ENCODE results near the gene TAF15.
A peak's percentile ranks its signal among the peaks of the same experiment; 100 is the strongest.

The TAF15 gene

DNA sequence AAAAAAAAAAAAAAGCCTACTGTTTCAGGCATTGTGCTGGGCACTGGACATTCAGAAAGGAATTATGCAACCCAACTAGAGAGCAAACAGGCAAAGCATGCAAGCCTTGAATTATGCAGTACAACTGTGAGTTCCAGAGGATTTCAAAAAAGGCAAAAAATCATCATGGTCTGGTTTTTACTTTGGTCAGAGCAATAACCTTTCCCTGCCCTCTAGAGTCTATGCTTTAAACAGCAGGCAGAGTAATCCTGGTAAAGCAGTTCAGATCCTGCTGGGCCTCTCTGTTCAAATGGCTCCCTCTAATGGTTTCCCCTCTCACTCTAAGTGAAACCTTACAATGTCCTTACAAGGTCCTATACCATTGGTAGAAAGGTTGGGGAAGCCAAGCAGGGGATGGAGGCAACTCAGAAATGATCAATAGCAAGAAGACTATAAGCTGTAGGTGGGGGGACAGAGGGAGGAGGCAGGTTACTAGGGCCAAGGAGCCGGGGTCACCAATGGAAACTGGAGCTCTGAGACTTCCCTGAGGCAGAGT lies 4.6 kb upstream of the TAF15 start:
- Histone ChIP-seq H3K36me3 (replicated peaks in 1 of 2; ENCODE audit: control insufficient read depth in 2 of 2, insufficient read depth in 2 of 2, low read length in 2 of 2) (no peaks in the 10 kb centered on the region), H3K4ac (ENCODE audit: low read length) (no peak overlapping the region), H3K27me3 (ENCODE audit: control insufficient read depth in 3 of 3, insufficient read depth in 3 of 3, low read depth in 1 of 3, low read length in 3 of 3) (peaks cover 0 to 13% (median 0%) of the 10 kb centered on the region in 3 experiments), H3K27ac (replicated peaks; ENCODE audit: low read length) (no peak overlapping the region), H3K23ac (ENCODE audit: low read depth, low read length, poor library complexity) (no peak overlapping the region), H2AFZ (ENCODE audit: low read length) (peak overlapping the region; percentile 46), H3K4me3 (ENCODE audit: low read length in 2 of 2) (no peak overlapping the region), H3K4me1 (ENCODE audit: control insufficient read depth in 2 of 2, insufficient read depth in 1 of 2, low read depth in 1 of 2, low read length in 2 of 2) (peaks cover 3 to 10% of the 10 kb centered on the region in 2 donors), H3K4me2 (ENCODE audit: insufficient read depth, low read length, poor library complexity, severe bottlenecking) (no peak overlapping the region), H4K91ac (ENCODE audit: low read depth, low read length, poor library complexity) (no peak overlapping the region), H3K9me3 (replicated peaks in 1 of 2; ENCODE audit: control insufficient read depth in 2 of 2, insufficient read depth in 1 of 2, low read depth in 1 of 2, low read length in 2 of 2) (no peaks in the 10 kb centered on the region), H2BK15ac (ENCODE audit: low read length) (no peak overlapping the region), H3K18ac (ENCODE audit: low read length) (no peak overlapping the region), H2BK12ac (ENCODE audit: low read length) (no peak overlapping the region), H2AK5ac (ENCODE audit: low read depth, low read length) (no peak overlapping the region), H3K14ac (ENCODE audit: low read length) (no peak overlapping the region), H2BK120ac (ENCODE audit: low read depth, low read length) (no peak overlapping the region), H4K8ac (ENCODE audit: low read depth, low read length) (no peak overlapping the region), H3K79me1 (ENCODE audit: low read depth, low read length) (no peaks in the 10 kb centered on the region), H2BK5ac (ENCODE audit: low read length) (no peak overlapping the region), H3K9ac (ENCODE audit: low read depth, low read length, poor library complexity) (no peak overlapping the region)
- peak; percentile 48 for DNase-seq (ENCODE audit: low spot score)
- no CpG with 5 or more reads among the region's 1 CpG for WGBS, 2 donors (ENCODE audit: extremely low coverage in 2 of 2, insufficient read length in 2 of 2, insufficient replicate concordance in 1 of 2)

DNA sequence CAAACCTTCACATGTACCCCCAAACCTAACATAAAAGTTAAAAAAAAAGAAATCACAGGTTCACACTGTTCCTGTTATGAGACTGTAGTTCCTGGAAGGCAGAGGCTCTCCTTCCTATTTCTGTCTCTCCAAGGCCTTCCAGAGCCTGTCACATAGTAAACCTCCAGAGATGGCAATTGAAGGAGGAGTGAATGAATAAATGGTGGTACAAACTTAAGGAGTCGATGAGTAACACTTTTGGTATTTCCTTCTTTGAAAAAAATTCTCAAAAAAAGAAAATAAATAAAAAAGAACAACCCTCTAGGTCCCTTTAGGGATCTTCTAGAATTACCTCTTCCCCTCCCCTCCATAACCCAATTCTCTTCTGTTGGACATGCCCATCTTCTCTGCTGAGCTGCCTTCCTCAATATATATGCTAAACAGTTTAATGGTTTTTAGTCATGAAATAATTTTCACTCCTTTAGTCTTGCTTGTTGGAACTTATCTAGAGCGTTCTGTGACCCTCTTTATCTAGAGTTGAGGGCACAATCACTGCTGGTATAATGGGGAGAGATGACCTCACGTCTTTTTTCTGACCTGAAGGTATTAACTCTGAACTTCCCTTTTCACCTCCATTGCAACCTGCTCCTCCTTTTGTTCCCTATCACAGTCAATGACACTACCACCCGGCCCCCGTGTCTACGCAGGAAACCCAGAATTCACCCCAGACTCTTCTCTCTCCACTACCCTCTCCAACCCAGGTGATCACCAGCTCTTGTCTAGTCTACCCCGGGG lies 1.7 kb upstream of the TAF15 start:
- Histone ChIP-seq H3K27ac (replicated peaks; ENCODE audit: low read length) (no peak overlapping the region), H4K91ac (ENCODE audit: low read depth, low read length, poor library complexity) (no peak overlapping the region), H2AFZ (ENCODE audit: low read length) (no peak overlapping the region), H3K14ac (ENCODE audit: low read length) (no peak overlapping the region), H2BK15ac (ENCODE audit: low read length) (no peak overlapping the region), H3K4me2 (ENCODE audit: insufficient read depth, low read length, poor library complexity, severe bottlenecking) (no peak overlapping the region), H2BK5ac (ENCODE audit: low read length) (no peak overlapping the region), H4K8ac (ENCODE audit: low read depth, low read length) (no peak overlapping the region), H3K4me1 (ENCODE audit: control insufficient read depth in 2 of 2, insufficient read depth in 1 of 2, low read depth in 1 of 2, low read length in 2 of 2) (peaks cover 3 to 17% of the 10 kb centered on the region in 2 donors), H3K9me3 (replicated peaks in 1 of 2; ENCODE audit: control insufficient read depth in 2 of 2, insufficient read depth in 1 of 2, low read depth in 1 of 2, low read length in 2 of 2) (no peaks in the 10 kb centered on the region), H3K4me3 (ENCODE audit: low read length in 2 of 2) (no peak overlapping the region), H2AK5ac (ENCODE audit: low read depth, low read length) (no peak overlapping the region), H3K4ac (ENCODE audit: low read length) (no peak overlapping the region), H3K9ac (ENCODE audit: low read depth, low read length, poor library complexity) (no peak overlapping the region), H2BK120ac (ENCODE audit: low read depth, low read length) (no peak overlapping the region), H3K23ac (ENCODE audit: low read depth, low read length, poor library complexity) (no peak overlapping the region), H3K27me3 (ENCODE audit: control insufficient read depth in 3 of 3, insufficient read depth in 3 of 3, low read depth in 1 of 3, low read length in 3 of 3) (no peaks in the 10 kb centered on the region), H3K79me1 (ENCODE audit: low read depth, low read length) (no peaks in the 10 kb centered on the region), H3K18ac (ENCODE audit: low read length) (no peak overlapping the region), H3K36me3 (replicated peaks in 1 of 2; ENCODE audit: control insufficient read depth in 2 of 2, insufficient read depth in 2 of 2, low read length in 2 of 2) (peaks cover 0 to 25% of the 10 kb centered on the region in 2 donors), H2BK12ac (ENCODE audit: low read length) (no peak overlapping the region)
- no CpG with 5 or more reads among the region's 7 CpGs for WGBS, 2 donors (ENCODE audit: extremely low coverage in 2 of 2, insufficient read length in 2 of 2, insufficient replicate concordance in 1 of 2)
- no peak for DNase-seq (ENCODE audit: low spot score)

DNA sequence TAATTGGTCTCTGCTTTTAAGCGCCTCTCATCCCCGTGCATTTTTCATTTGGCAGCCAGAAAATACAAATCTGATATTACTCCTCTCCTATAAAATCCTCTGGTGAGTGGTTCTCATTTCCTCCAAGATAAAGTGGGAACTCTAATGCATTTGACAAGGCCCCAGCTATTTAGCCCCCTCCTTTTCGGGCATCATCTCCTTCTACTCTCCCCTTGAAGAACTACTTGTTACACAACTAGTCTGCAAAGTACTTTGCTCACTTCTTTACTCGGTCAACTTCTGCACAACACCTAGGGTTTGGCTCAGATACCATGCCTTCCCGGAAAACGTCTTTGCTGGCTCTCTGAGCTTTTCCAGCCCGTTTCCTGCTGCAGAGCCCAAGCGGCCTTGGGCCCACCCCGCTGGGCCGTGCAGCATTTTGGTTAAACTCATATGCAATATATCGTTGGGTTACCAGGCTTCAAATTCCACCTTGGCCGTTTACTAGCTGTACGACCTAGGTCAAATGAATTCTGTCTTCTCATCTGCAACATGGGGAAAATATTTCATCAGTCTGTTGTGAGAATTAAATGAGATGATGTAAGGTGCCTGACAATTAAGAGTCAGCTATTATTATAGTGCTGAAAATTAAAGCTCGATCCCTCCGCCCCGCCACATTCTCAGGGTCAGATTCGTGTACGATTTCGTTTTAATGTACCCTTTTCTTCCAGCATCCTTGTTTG lies 883 bp upstream of the TAF15 start:
- H2AFZ ChIP-seq (ENCODE audit: low read length) = peak overlapping the region; percentile 83
- H2BK120ac ChIP-seq (ENCODE audit: low read depth, low read length) = no peak overlapping the region
- H3K4me3 ChIP-seq (ENCODE audit: low read length in 2 of 2) = peak overlapping the region in 1 of 2 donors; percentile 93
- no peak overlapping the region for H2BK5ac ChIP-seq (ENCODE audit: low read length)
- peaks cover 0 to 33% of the 10 kb centered on the region in 2 donors for H3K36me3 ChIP-seq (replicated peaks in 1 of 2; ENCODE audit: control insufficient read depth in 2 of 2, insufficient read depth in 2 of 2, low read length in 2 of 2)
- H3K27me3 ChIP-seq (ENCODE audit: control insufficient read depth in 3 of 3, insufficient read depth in 3 of 3, low read depth in 1 of 3, low read length in 3 of 3) = no peaks in the 10 kb centered on the region
- H3K27ac ChIP-seq (replicated peaks; ENCODE audit: low read length) = no peak overlapping the region
- H3K9ac ChIP-seq (ENCODE audit: low read depth, low read length, poor library complexity) = no peak overlapping the region
- H3K4ac ChIP-seq (ENCODE audit: low read length) = no peak overlapping the region
- no peak overlapping the region for H2AK5ac ChIP-seq (ENCODE audit: low read depth, low read length)
- peaks cover 3 to 17% of the 10 kb centered on the region in 2 donors for H3K4me1 ChIP-seq (ENCODE audit: control insufficient read depth in 2 of 2, insufficient read depth in 1 of 2, low read depth in 1 of 2, low read length in 2 of 2)
- H3K4me2 ChIP-seq (ENCODE audit: insufficient read depth, low read length, poor library complexity, severe bottlenecking) = peak overlapping the region; percentile 54
- H3K18ac ChIP-seq (ENCODE audit: low read length) = no peak overlapping the region
- H3K79me1 ChIP-seq (ENCODE audit: low read depth, low read length) = no peaks in the 10 kb centered on the region
- no peak overlapping the region for H2BK12ac ChIP-seq (ENCODE audit: low read length)
- no peak overlapping the region for H4K91ac ChIP-seq (ENCODE audit: low read depth, low read length, poor library complexity)
- no peak for DNase-seq (ENCODE audit: low spot score)
- no CpG with 5 or more reads among the region's 19 CpGs for WGBS, 2 donors (ENCODE audit: extremely low coverage in 2 of 2, insufficient read length in 2 of 2, insufficient replicate concordance in 1 of 2)
- no peak overlapping the region for H2BK15ac ChIP-seq (ENCODE audit: low read length)
- no peak overlapping the region for H4K8ac ChIP-seq (ENCODE audit: low read depth, low read length)
- no peaks in the 10 kb centered on the region for H3K9me3 ChIP-seq (replicated peaks in 1 of 2; ENCODE audit: control insufficient read depth in 2 of 2, insufficient read depth in 1 of 2, low read depth in 1 of 2, low read length in 2 of 2)
- H3K14ac ChIP-seq (ENCODE audit: low read length) = no peak overlapping the region
- no peak overlapping the region for H3K23ac ChIP-seq (ENCODE audit: low read depth, low read length, poor library complexity)

Measured in neuronal stem cell (in vitro differentiated cells).